ENCODE measurements around the gene IL12RB2.

The IL12RB2 gene

GRCh38 chr1:67314696-67315095 is 7.0 kb downstream of the IL12RB2 start:
- no peak for DNase-seq

GRCh38 chr1:67316180-67316902 is 8.7 kb downstream of the IL12RB2 start:
- DNase-seq = no peak

- no peak for DNase-seq
Measured at GRCh38 chr1:67316918-67317317, 9.2 kb downstream of the IL12RB2 start.

- no peak for DNase-seq
Measured at GRCh38 chr1:67317803-67318202, 10.1 kb downstream of the IL12RB2 start.

GRCh38 chr1:67322442-67322841 is 14.8 kb downstream of the IL12RB2 start:
- no peak for DNase-seq

GRCh38 chr1:67323087-67323486 is 15.4 kb downstream of the IL12RB2 start:
- no peak for DNase-seq

GRCh38 chr1:67324068-67324467 is 16.4 kb downstream of the IL12RB2 start:
- DNase-seq = no peak

- DNase-seq = no peak
Measured at GRCh38 chr1:67327864-67328466, 20.3 kb downstream of the IL12RB2 start.

GRCh38 chr1:67332653-67333529 is 25.2 kb downstream of the IL12RB2 start:
- DNase-seq = no peak

- DNase-seq = no peak
Measured at GRCh38 chr1:67333603-67334002, 25.9 kb downstream of the IL12RB2 start.

GRCh38 chr1:67335411-67335810 is 27.7 kb downstream of the IL12RB2 start:
- no peak for DNase-seq

- no peak for DNase-seq
Measured at GRCh38 chr1:67336157-67336556, 28.5 kb downstream of the IL12RB2 start.

GRCh38 chr1:67336783-67337182 is 29.1 kb downstream of the IL12RB2 start:
- peak; percentile 21 for DNase-seq

- peak; percentile 20 for DNase-seq
Measured at GRCh38 chr1:67338642-67339041, 31.0 kb downstream of the IL12RB2 start.

- peak; percentile 53 for DNase-seq
Measured at GRCh38 chr1:67339623-67340343, 32.1 kb downstream of the IL12RB2 start.

- peak; percentile 53 for DNase-seq
Measured at GRCh38 chr1:67342076-67342890, 34.6 kb downstream of the IL12RB2 start.

GRCh38 chr1:67345556-67345955 is 37.9 kb downstream of the IL12RB2 start:
- no peak for DNase-seq

GRCh38 chr1:67346982-67347381 is 39.3 kb downstream of the IL12RB2 start:
- DNase-seq = no peak

GRCh38 chr1:67347688-67348472 is 40.2 kb downstream of the IL12RB2 start:
- no peak for DNase-seq

GRCh38 chr1:67348586-67349252 is 41.0 kb downstream of the IL12RB2 start:
- DNase-seq = no peak

GRCh38 chr1:67350783-67351182 is 43.1 kb downstream of the IL12RB2 start:
- no peak for DNase-seq

Measured in activated naive CD4-positive, alpha-beta T cell treated with anti-CD3 and anti-CD28 coated beads, Interleukin-2, amount 50 U/mL, for 16 hours (primary cell).